Measurements from ENCODE around the gene TMEM182. TPM values are rescaled to one million over a fixed set of nuclear protein-coding genes. Genes with fewer than 3 reads are reported as not detected.

Gene TMEM182
- total RNA-seq, 1 experiment from 2014 or later: 6.5 TPM

GRCh38 chr2:102726128-102727087, 35.4 kb upstream of the TMEM182 start:
- intact Hi-C loops (cut with micrococcal nuclease): no loop called here
- no peaks in the 10 kb centered on the region for H3K9me2 ChIP-seq (replicated peaks; ENCODE audit: low read length)
- no peak overlapping the region for H3K4me2 ChIP-seq (ENCODE audit: low read length)
- no peaks in the 10 kb centered on the region for H4K20me1 ChIP-seq (ENCODE audit: low read length)
- H2AFZ ChIP-seq (ENCODE audit: low read length): no peak overlapping the region
- H3K4me1 ChIP-seq (ENCODE audit: insufficient read depth, low read length): no peaks in the 10 kb centered on the region
- ChIA-PET CTCF (no interaction called here), POLR2A (ENCODE audit: unreplicated experiment) (no interaction called here)
- no peak for ATAC-seq
- H3K79me2 ChIP-seq (ENCODE audit: low read length): no peaks in the 10 kb centered on the region
- H3K36me3 ChIP-seq (ENCODE audit: low read depth, low read length): peaks cover 8% of the 10 kb centered on the region; the same call in 1 of the 2 replicates
- H3K9me3 ChIP-seq (ENCODE audit: low read length): no peaks in the 10 kb centered on the region
- no peaks in the 10 kb centered on the region for H3K27me3 ChIP-seq (ENCODE audit: low read length)
- H3K9ac ChIP-seq (ENCODE audit: low read length): no peak overlapping the region
- H3F3A ChIP-seq (ENCODE audit: low read length, unreplicated experiment): no peaks in the 10 kb centered on the region
- BruUV-seq (replicated peaks): no TSS peak
- H3K27ac ChIP-seq (ENCODE audit: low read length): no peak overlapping the region
- no peak overlapping the region for H3K4me3 ChIP-seq (ENCODE audit: low read length)
- no peak for DNase-seq
- no peak for TF ChIP-seq EZH2 (IDR thresholded peaks at IDR 0.05; ENCODE audit: low read length, unreplicated experiment)
- no peak for TF ChIP-seq CTCF (conservative IDR thresholded peaks at IDR 0.05; ENCODE audit: low read depth, low read length)
- no peak for TF ChIP-seq EZH2phosphoT487 (IDR thresholded peaks at IDR 0.05; ENCODE audit: borderline replicate concordance, low read length)

GRCh38 chr2:102735416-102736109, 26.3 kb upstream of the TMEM182 start:
- H3K9ac ChIP-seq (ENCODE audit: low read length): peak overlapping the region; percentile 76
- H3K4me1 ChIP-seq (ENCODE audit: insufficient read depth, low read length): peaks cover 21% of the 10 kb centered on the region
- H3F3A ChIP-seq (ENCODE audit: low read length, unreplicated experiment): no peaks in the 10 kb centered on the region
- TF ChIP-seq EZH2 (IDR thresholded peaks at IDR 0.05; ENCODE audit: low read length, unreplicated experiment) (no peak), CTCF (conservative IDR thresholded peaks at IDR 0.05; ENCODE audit: low read depth, low read length) (no peak), EZH2phosphoT487 (IDR thresholded peaks at IDR 0.05; ENCODE audit: borderline replicate concordance, low read length) (no peak)
- no TSS peak for BruUV-seq (replicated peaks)
- intact Hi-C loops (cut with micrococcal nuclease): no loop called here
- ATAC-seq (no peak), DNase-seq (no peak)
- H3K27ac ChIP-seq (ENCODE audit: low read length): no peak overlapping the region
- H3K27me3 ChIP-seq (ENCODE audit: low read length): no peaks in the 10 kb centered on the region
- H3K9me3 ChIP-seq (ENCODE audit: low read length): no peaks in the 10 kb centered on the region
- peaks cover 8% of the 10 kb centered on the region; the same call in 1 of the 2 replicates for H3K36me3 ChIP-seq (ENCODE audit: low read depth, low read length)
- no peaks in the 10 kb centered on the region for H4K20me1 ChIP-seq (ENCODE audit: low read length)
- POLR2A ChIA-PET (ENCODE audit: unreplicated experiment): no interaction called here
- peak overlapping the region; percentile 97 for H2AFZ ChIP-seq (ENCODE audit: low read length)
- peak overlapping the region; percentile 97 for H3K4me2 ChIP-seq (ENCODE audit: low read length)
- CTCF ChIA-PET: interaction anchor here (1.2 kb wide), 1 partner anchor 70 kb away, joined by 5 read pairs; no protein-coding TSS in a partner anchor
- no peaks in the 10 kb centered on the region for H3K9me2 ChIP-seq (replicated peaks; ENCODE audit: low read length)
- H3K4me3 ChIP-seq (ENCODE audit: low read length): peak overlapping the region; percentile 89
- peaks cover 53% of the 10 kb centered on the region for H3K79me2 ChIP-seq (ENCODE audit: low read length)

Measured in PC-3 (cell line).